ENCODE measurements around the gene ERBIN.
"Not testable (repeated sequence)": the region's sequence is repeated elsewhere in the genome, so short reads cannot be mapped to it uniquely, and the experiment has no call there.

ERBIN gene

DNA sequence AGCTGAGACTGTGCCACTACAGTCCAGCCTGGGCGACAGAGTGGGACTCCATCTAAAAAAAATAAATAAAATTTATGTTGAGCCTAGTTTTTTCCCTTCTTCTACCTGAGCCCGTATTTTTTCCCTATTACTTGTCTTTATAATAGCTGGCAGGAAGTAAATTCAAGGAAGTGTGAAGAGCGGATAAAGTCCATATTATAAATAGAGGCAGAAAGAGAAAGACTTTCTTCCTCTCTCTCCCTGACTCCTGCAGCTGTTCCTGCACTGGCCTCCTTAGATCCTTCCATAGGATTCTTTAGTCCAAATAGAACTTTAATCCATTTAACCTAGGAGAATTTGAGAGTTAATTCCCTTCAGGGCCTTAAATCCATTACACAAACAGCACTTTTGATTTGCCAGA is 10.3 kb upstream of the ERBIN start:
- no peak for DNase-seq

DNA sequence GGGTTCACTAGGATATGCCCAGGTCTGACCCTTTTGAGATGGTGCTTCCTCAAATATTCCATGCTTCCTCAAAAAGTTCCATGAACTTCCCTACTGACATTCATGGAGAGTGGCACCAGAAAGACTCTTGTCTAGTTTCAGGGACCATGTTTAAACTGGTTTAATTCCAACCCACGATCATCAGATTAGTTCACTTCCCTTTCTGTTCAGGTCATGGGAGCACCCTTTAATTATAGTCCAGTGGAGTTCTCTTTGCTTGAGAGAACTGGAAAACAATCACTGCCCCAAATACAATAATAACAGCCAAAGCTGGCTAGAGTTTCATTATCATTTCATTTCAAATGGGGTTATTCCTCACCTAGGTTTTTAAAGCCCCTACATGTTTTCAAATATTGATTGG is 9.7 kb upstream of the ERBIN start:
- no peak for DNase-seq

DNA sequence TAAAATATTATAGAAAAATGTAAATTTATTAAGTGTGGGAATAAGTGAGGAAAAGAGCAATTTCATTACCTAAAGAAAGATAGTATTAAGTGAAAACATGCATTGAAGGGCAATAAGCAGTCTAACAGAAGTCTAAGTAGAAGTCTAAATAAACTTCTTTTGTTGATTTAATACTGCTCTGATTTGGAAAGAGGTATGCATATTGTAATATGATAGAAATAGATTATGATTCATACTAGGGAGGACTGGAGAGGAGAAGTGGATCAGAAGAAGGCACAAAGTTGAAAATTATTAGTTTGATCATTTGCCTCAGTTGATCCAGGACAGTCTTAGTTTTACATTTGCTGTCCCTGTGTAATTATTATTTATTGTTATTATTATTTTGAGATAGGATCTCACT is 6.6 kb upstream of the ERBIN start:
- no peak for DNase-seq

DNA sequence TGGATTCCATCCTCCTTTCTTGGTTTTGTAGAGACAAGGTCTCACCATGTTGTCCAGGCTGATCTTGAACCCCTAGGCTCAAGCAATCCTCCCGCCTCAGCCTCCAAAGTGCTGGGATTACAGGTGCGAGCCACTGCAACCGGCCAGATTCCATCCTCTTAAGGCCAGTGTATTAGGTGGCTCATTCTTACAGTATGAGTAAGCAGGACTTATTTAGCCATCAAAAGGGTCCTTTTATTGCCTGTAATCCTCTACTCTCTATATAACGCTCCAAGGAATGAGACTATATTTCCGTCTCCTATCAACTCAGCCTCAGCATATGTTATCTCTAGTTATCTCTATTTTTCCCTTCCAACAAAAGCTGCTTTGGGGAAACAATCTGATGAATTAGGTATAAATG is 3.0 kb upstream of the ERBIN start:
- DNase-seq: no peak

DNA sequence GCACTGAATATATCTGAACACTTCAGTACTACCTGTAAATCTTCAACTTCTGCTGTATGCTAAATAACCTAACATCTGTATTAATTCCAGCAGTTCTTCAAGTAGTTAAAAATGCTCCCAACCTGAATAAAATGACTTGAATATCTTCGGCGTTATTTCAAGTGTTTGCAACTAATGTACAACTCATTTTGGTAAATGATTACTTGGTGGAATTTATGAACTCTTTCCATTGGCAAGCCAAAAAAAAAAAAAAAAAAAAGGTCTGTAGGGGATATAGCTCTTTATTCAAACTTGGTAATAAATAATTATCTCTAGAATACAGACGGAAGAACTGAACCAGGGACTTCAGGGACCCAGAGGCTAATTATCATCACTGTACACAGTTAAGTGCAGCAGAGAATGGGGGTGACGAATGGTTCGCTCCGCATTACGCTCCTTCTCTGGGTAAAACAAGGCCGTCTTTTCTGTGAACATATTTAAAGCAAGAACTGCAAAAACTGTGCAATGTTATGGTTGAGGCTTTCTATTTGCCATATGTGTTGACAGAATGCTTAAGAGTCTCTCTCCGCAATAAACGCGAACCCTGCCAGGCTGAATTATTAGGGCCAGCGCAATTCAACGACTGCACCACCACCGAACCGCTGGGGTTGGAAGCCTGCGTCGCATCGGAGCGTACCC is 1.9 kb upstream of the ERBIN start:
- no peak for DNase-seq

DNA sequence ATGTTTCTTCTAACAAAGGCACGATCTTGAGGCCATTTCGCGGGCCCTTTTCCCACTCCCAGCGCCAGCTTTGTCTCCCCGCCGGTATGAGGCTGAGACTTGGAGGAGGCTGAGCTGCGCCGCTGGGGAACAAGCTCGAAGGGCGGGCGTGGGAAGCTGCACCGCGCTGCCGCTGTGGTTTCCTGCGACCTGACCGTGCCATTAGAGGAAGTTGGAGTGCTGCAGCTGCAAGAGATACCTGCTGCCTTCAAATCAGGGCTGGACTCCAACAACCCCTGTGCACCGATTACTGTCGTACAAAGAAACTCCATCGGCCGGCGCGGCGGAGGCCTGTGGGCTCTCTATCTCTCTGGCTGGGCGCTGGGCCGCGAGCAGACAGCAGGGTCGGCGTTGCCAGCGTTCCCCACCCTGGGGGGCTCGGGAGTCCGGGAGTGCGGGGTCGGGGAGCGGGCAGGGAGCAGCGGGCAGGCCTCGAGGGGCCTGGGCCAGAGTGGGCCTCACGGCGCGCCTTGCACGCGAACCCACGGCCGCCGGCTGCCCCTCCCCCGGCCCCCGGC is 1.3 kb upstream of the ERBIN start:
- DNase-seq: peak; percentile 46 to 91 (median 67)

DNA sequence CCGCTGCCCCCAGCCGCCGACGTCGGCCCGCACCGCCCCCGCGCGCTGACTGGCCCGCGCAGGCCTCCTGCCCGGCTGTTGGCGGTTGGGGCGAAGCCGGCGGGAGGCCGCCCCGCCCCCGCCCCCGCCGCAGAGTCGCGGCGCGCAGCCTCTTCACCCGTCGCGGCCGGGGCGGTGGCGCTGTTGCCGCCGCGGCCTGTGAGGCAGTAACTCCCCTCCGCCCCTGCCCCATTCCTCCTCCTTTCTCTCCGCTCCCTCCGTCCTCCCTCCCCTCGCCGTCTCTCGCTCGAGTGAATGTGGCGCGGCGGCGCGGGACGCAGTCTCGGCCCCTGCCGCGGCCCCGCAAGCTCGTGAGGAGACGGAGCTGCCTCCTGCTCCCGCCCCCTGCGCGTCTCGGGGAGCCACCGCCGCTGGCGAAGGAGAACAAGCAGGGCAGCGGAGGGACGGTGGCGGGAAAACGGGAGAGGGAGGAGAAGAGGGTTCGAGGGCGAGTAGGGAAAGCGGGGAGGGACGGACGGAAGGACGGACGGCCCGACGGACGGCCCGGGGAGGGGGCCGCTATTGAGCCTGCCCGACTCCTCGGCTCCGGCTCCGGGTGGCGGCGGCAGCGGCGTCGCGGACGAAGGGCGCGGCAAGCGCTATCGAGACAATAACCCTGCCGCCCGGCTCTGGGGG is 637 bp upstream of the ERBIN start:
- DNase-seq: peak; percentile 54 to 90 (median 77)

DNA sequence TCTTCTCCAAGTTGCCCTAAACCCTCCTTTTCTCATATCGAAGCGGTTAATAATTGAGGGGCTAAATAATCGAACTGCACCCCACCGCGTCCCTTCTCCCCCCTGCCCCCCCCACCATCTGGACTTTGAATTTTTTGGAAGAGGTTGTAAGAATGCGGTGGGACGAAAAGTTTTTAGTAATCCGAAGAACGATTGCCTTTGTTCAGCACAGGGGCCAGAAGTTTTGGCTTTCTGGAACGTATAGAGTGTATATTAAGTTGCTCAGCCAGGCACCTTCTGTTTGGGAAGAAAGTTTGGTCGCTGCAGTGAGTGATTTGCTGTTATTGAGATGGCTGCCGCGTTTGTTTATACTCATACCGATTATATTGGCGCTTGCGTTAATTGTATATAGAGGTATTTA is 518 bp downstream of the ERBIN start:
- peak in 2 of 5 experiments; percentile 16 to 43 for DNase-seq

DNA sequence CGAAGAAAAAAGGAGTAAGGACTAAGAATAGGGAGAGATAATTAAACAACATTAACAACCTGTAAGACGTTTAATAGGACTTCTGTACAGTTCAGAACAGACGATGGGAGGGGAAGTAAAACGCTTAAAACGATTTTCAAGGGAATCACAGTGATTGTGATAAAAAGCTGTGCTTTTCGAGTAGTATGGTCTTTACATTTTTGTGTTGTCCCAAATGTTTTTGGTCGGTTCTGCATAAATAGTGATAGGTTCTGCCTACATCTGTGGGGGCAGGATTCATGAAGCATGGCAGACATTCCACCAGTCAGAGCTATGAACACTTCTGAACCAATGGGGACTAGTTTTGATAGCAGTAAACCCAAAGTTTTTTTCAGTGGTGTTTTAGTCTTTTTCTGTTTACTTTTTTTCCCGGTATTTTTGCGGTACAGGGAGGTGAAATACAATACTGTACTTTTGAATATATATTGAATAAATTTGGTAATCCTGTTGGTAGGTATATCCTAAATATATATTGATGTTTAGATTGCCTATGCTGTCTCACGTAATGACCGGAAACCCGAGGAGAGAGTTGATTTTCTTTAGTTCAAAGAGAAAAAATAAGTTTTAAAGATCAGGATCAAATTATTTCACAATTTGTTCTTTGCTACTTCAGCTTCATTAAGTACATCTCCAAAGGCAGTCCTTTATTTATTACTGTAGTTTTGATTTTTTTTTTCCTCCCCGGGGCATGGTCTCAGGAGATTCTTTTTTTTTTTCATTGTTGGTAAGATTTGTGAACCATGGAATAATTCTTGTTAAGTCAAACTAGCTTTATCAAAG is 1.3 kb downstream of the ERBIN start:
- DNase-seq: peak in 2 of 5 experiments; percentile 30 to 80

DNA sequence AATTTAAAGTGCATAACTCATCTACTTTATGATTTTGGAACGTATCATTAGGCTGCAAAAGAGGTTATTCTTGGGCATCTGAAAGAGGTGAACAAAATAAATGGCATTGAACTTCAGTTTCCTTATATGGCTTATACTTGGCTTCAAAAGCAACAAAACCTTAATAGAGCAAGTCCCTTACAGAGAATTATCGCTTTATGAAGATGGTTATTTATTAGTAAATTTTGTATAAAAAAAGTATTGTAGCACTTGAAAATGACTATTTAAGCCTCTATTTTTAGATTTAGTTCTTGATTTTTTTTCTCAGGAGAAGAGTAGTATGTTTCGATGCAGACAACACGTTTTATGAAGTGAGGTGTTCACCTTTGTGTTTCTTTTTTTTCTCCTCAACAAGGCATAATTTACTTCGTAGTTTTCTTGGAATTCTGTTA is 2.0 kb downstream of the ERBIN start:
- DNase-seq: no peak

DNA sequence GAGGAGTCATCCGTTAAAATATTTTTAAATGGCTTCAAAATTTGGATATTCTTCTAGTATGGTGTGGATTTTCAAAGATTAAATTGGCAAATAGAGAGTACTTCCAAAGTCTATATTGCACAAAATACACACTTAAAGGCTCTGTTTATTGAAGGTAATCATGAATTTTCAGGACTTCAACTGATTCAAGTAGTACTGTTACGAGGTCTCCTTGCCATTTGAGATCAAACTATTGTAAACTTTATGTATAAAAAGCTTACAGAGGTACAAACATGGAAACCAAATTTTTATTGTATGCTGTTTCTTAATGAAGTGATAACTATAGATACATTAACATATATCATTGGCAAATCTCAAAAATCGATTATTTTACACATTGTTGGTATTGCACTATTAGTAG is 2.5 kb downstream of the ERBIN start:
- no peak for DNase-seq

DNA sequence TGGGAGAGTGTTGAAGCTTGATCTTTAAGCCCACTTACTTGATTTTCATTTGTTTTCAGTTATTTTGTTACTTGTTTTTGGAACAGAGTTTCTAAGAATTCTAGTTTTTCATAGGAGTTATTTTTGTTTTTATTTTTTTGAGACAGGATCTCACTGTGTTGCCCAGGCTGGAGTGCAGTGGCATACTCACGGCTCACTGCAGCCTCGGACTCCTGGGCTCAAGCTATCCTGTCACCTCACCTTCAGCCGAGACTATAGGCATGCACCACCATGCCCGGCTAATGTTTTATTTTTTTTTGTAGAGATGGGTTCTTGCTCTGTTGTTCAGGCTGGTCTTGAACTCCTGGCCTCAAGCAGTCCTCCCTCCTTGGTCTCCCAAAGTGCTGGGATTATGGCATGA is 6.3 kb downstream of the ERBIN start:
- no peak for DNase-seq

DNA sequence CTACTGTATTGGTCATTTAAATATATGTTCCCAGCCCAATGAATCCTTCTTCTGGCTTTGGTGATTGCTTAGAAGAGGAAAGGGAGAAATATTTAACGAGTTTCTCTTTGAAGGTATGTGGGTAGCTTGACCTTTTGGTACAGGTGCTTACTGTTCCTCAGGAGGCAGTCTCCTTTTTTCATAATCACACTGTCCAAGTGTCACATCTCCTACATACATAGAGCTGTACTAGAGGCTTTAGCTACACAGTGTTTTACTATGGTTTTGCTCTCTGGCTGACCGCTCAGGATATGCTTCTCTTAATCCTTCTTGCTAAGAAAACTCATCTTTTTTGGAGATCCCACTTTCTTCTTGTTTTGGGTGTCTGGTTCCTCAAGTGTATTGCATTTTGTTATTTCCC is 6.9 kb downstream of the ERBIN start:
- DNase-seq: no peak

DNA sequence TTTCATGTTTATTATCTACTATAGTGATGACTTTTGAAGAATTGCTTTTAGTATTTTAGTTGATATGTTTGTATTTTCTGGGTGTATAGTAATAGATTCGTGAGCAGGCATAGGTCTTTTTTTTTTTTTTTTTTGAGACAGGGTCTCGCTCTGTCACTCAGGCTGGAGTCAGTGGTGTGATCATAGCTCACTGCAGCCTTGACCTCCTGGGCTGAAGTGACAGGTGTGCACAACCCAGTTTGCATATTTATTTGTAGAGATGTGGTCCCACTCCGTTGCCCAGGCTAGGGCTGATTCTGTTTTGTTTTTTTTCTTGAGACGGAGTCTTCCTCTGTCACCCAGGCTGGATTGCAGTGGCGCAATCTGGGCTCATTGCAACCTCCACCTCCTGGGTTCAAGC is 11.9 kb downstream of the ERBIN start:
- DNase-seq: no peak

DNA sequence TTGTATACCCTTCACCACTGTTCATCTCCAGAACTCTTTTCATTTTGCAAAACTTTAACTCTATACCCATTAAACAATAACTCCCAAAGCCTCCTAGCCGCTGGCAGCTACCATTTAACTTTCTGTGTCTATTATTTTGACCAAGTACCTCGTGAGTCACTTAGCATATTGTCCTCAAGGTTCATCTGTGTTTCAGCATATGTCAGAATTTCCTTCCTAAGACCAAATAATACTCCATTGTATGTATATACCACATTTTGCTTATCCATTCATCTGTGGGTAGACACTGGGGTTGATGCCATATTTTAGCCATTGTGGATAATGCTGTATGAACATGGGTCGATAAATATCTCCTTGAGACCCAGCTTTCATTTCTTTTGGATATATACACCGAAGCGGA is 17.4 kb downstream of the ERBIN start:
- DNase-seq: no peak

DNA sequence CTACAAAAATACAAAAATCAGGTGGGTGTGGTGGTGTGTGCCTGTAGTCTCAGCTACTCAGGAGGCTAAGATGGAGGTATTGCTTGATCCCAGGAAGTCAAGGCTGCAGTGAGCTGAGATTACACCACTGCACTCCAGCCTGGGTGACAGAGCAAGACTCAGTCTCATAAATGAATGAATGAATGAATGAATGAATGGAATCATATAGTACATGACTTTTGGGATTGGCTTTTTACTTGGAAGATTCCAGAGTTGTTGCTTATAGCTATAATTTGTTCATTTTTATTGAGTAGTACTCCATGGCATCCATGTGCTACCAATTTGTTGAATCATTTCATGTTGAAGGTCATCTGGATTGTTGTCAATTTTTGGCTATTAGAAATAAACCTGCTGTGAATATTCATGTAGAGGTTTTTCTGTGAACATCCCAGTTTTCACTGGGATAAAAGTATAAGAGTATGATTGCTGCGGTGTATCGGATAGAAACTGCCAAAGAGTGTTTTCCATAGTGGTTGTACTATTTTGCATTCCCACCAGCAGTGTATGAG is 19.9 kb downstream of the ERBIN start:
- no peak for DNase-seq

DNA sequence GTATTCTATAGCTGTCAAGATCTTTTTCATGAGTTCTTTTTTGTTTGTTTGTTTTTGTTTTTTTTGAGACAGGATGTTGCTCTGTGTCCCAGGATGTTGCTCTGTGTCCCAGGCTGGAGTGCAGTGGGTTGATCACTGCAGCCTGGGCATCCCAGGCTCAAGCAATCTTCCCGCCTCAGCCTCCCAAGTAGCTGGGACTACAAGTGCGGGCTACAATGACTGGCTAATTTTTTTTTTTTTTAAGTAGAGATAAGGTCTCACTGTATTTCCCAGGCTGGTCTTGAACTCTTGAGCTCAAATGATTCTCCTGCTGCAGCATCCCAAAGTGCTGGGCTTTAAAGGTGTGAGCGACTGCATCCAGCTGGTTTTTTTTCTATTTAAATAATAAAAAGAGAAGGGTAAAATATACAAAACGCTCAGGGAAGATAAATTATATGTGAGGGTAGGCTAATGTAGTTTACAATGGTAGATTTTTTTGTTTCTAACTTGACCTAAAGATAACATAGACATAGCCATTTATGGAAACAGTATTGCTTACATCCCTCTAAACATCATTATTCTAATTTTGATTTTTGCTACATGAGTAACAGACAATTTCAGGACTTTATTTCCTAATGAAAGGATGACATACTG is 21.9 kb downstream of the ERBIN start:
- no peak for DNase-seq

DNA sequence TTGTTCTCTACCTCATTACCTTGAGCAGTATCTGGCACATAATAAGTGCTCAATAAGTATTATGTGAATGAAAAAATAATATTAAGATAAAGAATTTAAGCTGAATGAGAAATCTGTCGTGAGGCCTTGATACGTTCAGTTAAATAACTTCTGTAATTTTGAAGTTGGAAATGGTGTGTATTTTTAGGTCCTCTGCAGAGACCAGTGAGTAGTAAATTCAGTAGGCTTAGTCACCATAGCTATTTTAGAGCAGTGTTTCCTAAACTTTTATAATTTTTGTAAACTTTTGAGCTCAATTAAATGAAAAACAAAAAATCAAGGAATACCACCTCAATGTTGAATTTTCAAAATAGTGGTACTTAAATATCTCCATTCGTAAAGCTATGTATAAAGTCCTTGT is 25.0 kb downstream of the ERBIN start:
- DNase-seq: no peak

DNA sequence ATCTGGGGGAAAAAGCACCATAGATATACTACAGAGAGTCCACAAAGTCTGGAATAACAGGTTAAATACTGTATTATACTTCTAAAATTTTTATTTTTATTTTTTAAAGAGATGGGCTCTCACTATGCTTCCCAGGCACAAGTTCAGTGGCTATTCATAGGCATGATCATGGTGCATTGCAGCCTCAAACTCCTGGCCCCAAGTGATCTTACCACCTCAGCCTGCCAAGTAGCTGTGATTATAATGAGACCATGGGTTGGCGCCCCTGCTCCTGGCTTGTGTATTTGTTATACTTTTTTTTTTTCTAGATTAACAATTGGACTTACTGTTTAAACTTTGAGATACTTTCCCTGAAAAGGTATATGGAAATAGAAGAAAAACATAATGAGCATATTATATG is 25.9 kb downstream of the ERBIN start:
- no peak for DNase-seq

DNA sequence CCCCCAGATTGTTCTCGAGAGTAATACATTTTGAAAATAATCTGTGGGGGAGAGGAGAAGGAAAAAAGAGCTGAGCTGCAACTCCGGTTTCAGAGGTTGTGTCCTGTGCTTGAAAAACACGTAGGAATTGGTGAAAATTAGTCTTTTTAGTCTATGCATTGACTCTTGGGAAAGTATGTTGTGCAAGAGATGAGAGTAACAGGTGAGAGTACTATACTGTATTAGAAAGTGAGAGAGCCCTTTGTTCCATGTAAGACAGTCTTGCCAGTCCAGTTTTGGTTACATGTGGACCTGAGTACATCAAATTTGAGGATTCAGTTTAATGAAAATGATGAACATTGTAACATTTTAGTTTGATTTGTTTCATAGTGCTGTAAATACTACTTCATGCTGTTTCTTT is 27.8 kb downstream of the ERBIN start:
- DNase-seq: no peak

DNA sequence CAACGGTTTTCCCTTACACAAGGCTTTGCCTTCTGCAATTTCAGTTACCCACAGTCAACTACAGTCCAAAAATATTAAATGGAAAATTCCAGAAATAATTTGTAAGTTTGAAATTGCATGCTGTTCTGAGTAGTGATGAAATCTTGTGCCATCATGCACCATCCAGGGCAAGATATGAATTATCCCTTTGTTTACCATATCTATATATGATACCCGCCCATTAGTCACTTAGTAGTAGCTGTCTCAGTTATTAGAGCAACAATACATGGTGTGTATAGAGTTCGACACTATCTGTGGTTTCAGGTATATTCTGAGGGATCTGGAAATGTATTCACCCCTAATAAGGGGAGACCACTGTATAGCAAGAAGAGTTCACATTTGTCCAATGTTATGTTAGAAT is 29.4 kb downstream of the ERBIN start:
- no peak for DNase-seq

DNA sequence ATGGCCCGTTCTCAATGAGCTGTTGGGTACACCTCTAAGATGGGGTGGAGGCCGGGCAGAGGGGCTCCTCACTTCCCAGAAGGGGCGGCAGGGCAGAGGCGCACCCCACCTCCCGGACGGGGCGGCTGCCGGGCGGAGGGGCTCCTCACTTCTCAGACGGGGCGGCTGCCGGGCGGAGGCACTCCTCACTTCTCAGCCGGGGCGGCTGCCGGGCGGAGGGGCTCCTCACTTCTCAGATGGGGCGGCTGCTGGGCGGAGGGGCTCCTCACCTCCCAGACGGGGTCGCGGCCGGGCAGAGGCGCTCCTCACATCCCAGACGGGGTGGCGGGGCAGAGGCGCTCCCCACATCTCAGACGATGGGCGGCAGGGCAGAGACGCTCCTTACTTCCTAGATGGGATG is 31.3 kb downstream of the ERBIN start:
- not testable (repeated sequence) for DNase-seq

DNA sequence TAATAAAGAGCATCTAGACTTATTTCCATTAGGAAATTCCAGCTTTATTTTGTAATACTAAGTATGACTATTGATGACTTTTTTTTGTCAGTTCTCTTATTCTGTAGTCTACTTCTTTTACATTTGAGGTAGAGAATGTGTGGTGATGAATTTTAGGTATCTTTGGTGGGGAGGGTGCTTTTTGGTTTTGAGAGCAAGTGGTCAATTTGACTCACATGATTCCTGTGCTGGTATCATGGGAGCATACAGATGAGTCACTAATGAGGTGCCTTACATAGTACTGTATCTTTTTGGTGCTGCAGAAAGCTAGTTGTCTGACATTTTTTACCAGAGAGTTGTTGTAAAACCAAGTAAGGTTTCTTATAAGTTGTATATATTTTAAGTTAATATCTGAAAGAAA is 35.3 kb downstream of the ERBIN start:
- DNase-seq: peak in 1 of 5 experiments; percentile 40

Data from T-helper 2 cell (primary cell).